CD4-positive, alpha-beta T cell treated with Interleukin-15 for 4 hours (primary cell): Measurements from ENCODE around the gene CDH16.
"Not testable (repeated sequence)": the region's sequence is repeated elsewhere in the genome, so short reads cannot be mapped to it uniquely, and the experiment has no call there.

Source experiments
- DNase-seq: peaks from one replicate; pipeline ENCODE4 v3.0.0-alpha.2; 2020; ENCODE audit warnings: low spot score

Gene CDH16

GRCh38 chr16:66908762-66909559 is 9.7 kb downstream of the CDH16 start:
- DNase-seq, result no peak

- DNase-seq, result no peak
These were observed 10.6 kb downstream of the CDH16 start for GRCh38 chr16:66908116-66908515.

GRCh38 chr16:66906916-66907836 is 11.5 kb downstream of the CDH16 start:
- no peak for DNase-seq

- peak; percentile 11 for DNase-seq
These were observed 12.8 kb downstream of the CDH16 start for GRCh38 chr16:66905633-66906539.

GRCh38 chr16:66904846-66905632 is 13.6 kb downstream of the CDH16 start:
- no peak for DNase-seq

- no peak for DNase-seq
These were observed 14.2 kb downstream of the CDH16 start for GRCh38 chr16:66904428-66904845.

GRCh38 chr16:66903544-66904427 is 14.9 kb downstream of the CDH16 start:
- no peak for DNase-seq

- DNase-seq, result no peak
These were observed 15.8 kb downstream of the CDH16 start for GRCh38 chr16:66902648-66903543.

- DNase-seq, result no peak
These were observed 17.1 kb downstream of the CDH16 start for GRCh38 chr16:66901626-66902025.

GRCh38 chr16:66900721-66901441 is 17.8 kb downstream of the CDH16 start:
- DNase-seq, result no peak

- no peak for DNase-seq
These were observed 18.6 kb downstream of the CDH16 start for GRCh38 chr16:66899945-66900710.

- DNase-seq, result no peak
These were observed 19.3 kb downstream of the CDH16 start for GRCh38 chr16:66899310-66899944.

- no peak for DNase-seq
These were observed 19.8 kb downstream of the CDH16 start for GRCh38 chr16:66898933-66899309.

- DNase-seq, result no peak
These were observed 20.5 kb downstream of the CDH16 start for GRCh38 chr16:66898207-66898606.

GRCh38 chr16:66896682-66897081 is 22.0 kb downstream of the CDH16 start:
- DNase-seq, result not testable (repeated sequence)

- no peak for DNase-seq
These were observed 22.7 kb downstream of the CDH16 start for GRCh38 chr16:66895999-66896398.

- DNase-seq, result no peak
These were observed 23.1 kb downstream of the CDH16 start for GRCh38 chr16:66895689-66895979.
